Measurements from ENCODE around the gene ARL16.
A peak's percentile ranks its signal among the peaks of the same experiment; 100 is the strongest.

Gene ARL16

GRCh38 chr17:81641825-81642489 lies 41.6 kb downstream of the ARL16 start:
- peak; percentile 73 for DNase-seq

GRCh38 chr17:81640011-81640410 lies 43.6 kb downstream of the ARL16 start:
- no peak for DNase-seq

GRCh38 chr17:81638683-81639082 lies 44.9 kb downstream of the ARL16 start:
- no peak for DNase-seq

GRCh38 chr17:81636505-81637288 lies 46.9 kb downstream of the ARL16 start, which contains the start of the genes NPLOC4 and TSPAN10:
Gene NPLOC4, minus strand, starts transcription at chr17:81637112. Its CDS starts 182 bp downstream, at chr17:81636930.
Gene TSPAN10, plus strand, starts transcription at chr17:81637196. Its CDS starts 5,217 bp downstream, at chr17:81642413.
- DNase-seq: peak; percentile 83

GRCh38 chr17:81635973-81636504 lies 47.6 kb downstream of the ARL16 start:
- no peak for DNase-seq

- no peak for DNase-seq
These were observed 48.2 kb downstream of the ARL16 start for GRCh38 chr17:81635431-81635830.

GRCh38 chr17:81631482-81631881 lies 52.1 kb downstream of the ARL16 start:
- no peak for DNase-seq

Data from fibroblast of skin of abdomen (primary cell).